IPS-NIHi7 (cell line): ENCODE measurements around the gene COBLL1.

Experiments used
- DNase-seq: peaks from one replicate; pipeline ENCODE4 v3.0.0; 2012; ENCODE audit warnings: mixed read lengths; ENCODE audit errors: extremely low spot score

Gene COBLL1

GRCh38 chr2:164823126-164823525, 18.5 kb downstream of the COBLL1 start:
- DNase-seq: no peak

- no peak for DNase-seq
These were observed 20.3 kb downstream of the COBLL1 start for GRCh38 chr2:164821338-164821737.

GRCh38 chr2:164818149-164819136, 23.2 kb downstream of the COBLL1 start:
- no peak for DNase-seq

GRCh38 chr2:164816900-164817299, 24.7 kb downstream of the COBLL1 start:
- DNase-seq: no peak

- DNase-seq: no peak
These were observed 25.6 kb downstream of the COBLL1 start for GRCh38 chr2:164816046-164816445.

GRCh38 chr2:164815071-164815793, 26.4 kb downstream of the COBLL1 start:
- no peak for DNase-seq

- no peak for DNase-seq
These were observed 28.1 kb downstream of the COBLL1 start for GRCh38 chr2:164813535-164813934.

GRCh38 chr2:164812378-164812777, 29.2 kb downstream of the COBLL1 start:
- DNase-seq: no peak

- no peak for DNase-seq
These were observed 29.8 kb downstream of the COBLL1 start for GRCh38 chr2:164811819-164812218.

- no peak for DNase-seq
These were observed 30.8 kb downstream of the COBLL1 start for GRCh38 chr2:164810843-164811242.

- DNase-seq: no peak
These were observed 32.8 kb downstream of the COBLL1 start for GRCh38 chr2:164808776-164809175.

GRCh38 chr2:164803776-164804466, 37.7 kb downstream of the COBLL1 start:
- peak; percentile 11 for DNase-seq

- DNase-seq: no peak
These were observed 39.4 kb downstream of the COBLL1 start for GRCh38 chr2:164802095-164802707.

- no peak for DNase-seq
These were observed 41.1 kb downstream of the COBLL1 start for GRCh38 chr2:164800572-164800971.

GRCh38 chr2:164797627-164798026, 44.0 kb downstream of the COBLL1 start:
- no peak for DNase-seq

- DNase-seq: no peak
These were observed 44.6 kb downstream of the COBLL1 start for GRCh38 chr2:164796999-164797398.

GRCh38 chr2:164794432-164795231, 47.0 kb downstream of the COBLL1 start:
- DNase-seq: no peak

- no peak for DNase-seq
These were observed 47.6 kb downstream of the COBLL1 start for GRCh38 chr2:164794016-164794415.

- DNase-seq: no peak
These were observed 48.1 kb downstream of the COBLL1 start for GRCh38 chr2:164793529-164793928.

- DNase-seq: no peak
These were observed 49.1 kb downstream of the COBLL1 start for GRCh38 chr2:164792316-164793170.
